Measurements from ENCODE around the gene GIPC2. TPM values are rescaled to one million over a fixed set of nuclear protein-coding genes. Genes with fewer than 3 reads are reported as not detected.
A peak's percentile ranks its signal among the peaks of the same experiment; 100 is the strongest.

Gene GIPC2
- total and polyA plus RNA-seq, 9 of the 15 experiments (the other 6 are each of a cell fraction or from before 2014, with no cell fraction given): 0.01 to 0.05 (median 0.04) TPM; not detected in 3

GRCh38 chr1:78004719-78005447 is 40.9 kb upstream of the GIPC2 start, which contains the start of gene DNAJB4 (continued):
- TF ChIP-seq KDM5B (IDR thresholded peaks at IDR 0.05; ENCODE audit: insufficient replicate concordance, low read depth, low read length) (no peak), ZNF280B (CRISPR knock-in tag; IDR thresholded peaks at IDR 0.05) (no peak), RAD51 (IDR thresholded peaks at IDR 0.05; ENCODE audit: borderline replicate concordance, low read depth) (no peak), FOSL1 (tag; conservative IDR thresholded peaks at IDR 0.05) (no peak), GTF2F1 (IDR thresholded peaks at IDR 0.05; ENCODE audit: low read depth, low read length) (no peak), PHF8 (IDR thresholded peaks at IDR 0.05; ENCODE audit: borderline replicate concordance, low read length) (peak; percentile 53), ZNF384 (IDR thresholded peaks at IDR 0.05; ENCODE audit: low read depth, low read length) (no peak), ZNF561 (CRISPR knock-in tag; conservative IDR thresholded peaks at IDR 0.05) (no peak), SP1 (CRISPR knock-in tag; IDR thresholded peaks at IDR 0.05) (0 out of 2 replicates have a peak, but pooled peaks have one; percentile 25), CREM (IDR thresholded peaks at IDR 0.05; ENCODE audit: low read depth) (peak; percentile 89), CUX1 (CRISPR knock-in tag; IDR thresholded peaks at IDR 0.05) (no peak), POLR3G (IDR thresholded peaks at IDR 0.05; ENCODE audit: extremely low read depth, insufficient read length, insufficient replicate concordance) (no peak), PCBP1 (IDR thresholded peaks at IDR 0.05; ENCODE audit: low read depth, low read length, poor library complexity, severe bottlenecking) (no peak), SMARCA4 (IDR thresholded peaks at IDR 0.05) (no peak), IFI16 (CRISPR knock-in tag; IDR thresholded peaks at IDR 0.05) (no peak), FOXJ3 (CRISPR knock-in tag; IDR thresholded peaks at IDR 0.05) (no peak), CBX3 (IDR thresholded peaks at IDR 0.05; ENCODE audit: borderline replicate concordance in 1 of 2, low read length in 2 of 2) (no peak), MCM3 (IDR thresholded peaks at IDR 0.05) (no peak), SMAD2 (IDR thresholded peaks at IDR 0.05; ENCODE audit: low read depth, low read length) (no peak), ZNF507 (tag; conservative IDR thresholded peaks at IDR 0.05) (no peak), SIX5 (IDR thresholded peaks at IDR 0.05; ENCODE audit: borderline replicate concordance in 1 of 2, insufficient read depth in 1 of 2, low read depth in 1 of 2, low read length in 2 of 2) (no peak), FOXK2 (conservative IDR thresholded peaks at IDR 0.05 in 1 of 2, IDR thresholded peaks at IDR 0.05 in 1 of 2; ENCODE audit: low read depth in 2 of 2) (peak; percentile 80 to 83), TAF1 (IDR thresholded peaks at IDR 0.05; ENCODE audit: control insufficient read depth, extremely low read depth, insufficient read depth, low read length, severe bottlenecking) (peak; percentile 81)

Data from K562 (cell line).